GM19468 (cell line): ENCODE results near the gene PPFIA1.
"Not testable (repeated sequence)": the region's sequence is repeated elsewhere in the genome, so short reads cannot be mapped to it uniquely, and the experiment has no call there.

ENCODE experiments used
- ATAC-seq: cut with Tn5 transposase; IDR thresholded peaks from one replicate; pipeline ENCODE4 v1.9.1; 2021; ENCODE audit warnings: mild to moderate bottlenecking, moderate library complexity, moderate number of reproducible peaks; ENCODE audit not compliant: unreplicated experiment; ENCODE audit errors: extremely low read depth

Gene PPFIA1

DNA sequence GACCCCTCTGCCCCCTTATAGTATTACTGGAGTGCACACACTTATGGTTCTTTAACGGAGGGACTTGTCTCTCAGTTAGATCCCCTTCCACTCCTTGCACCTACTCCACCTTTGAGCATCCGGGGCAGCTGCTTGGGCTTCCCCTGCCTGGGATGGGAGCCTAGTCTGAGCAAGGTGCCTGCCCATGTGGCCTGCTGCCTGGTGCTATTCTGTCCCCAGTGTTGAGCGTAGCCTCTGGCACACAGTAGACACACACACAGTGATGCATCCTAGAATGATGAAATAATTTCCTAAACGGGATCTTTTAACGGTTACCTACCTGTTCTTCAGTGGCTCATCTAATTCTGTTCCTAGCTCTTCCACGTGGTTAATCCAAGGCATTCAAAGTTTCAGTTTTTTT, 22.4 kb downstream of the PPFIA1 start:
- ATAC-seq = no peak

DNA sequence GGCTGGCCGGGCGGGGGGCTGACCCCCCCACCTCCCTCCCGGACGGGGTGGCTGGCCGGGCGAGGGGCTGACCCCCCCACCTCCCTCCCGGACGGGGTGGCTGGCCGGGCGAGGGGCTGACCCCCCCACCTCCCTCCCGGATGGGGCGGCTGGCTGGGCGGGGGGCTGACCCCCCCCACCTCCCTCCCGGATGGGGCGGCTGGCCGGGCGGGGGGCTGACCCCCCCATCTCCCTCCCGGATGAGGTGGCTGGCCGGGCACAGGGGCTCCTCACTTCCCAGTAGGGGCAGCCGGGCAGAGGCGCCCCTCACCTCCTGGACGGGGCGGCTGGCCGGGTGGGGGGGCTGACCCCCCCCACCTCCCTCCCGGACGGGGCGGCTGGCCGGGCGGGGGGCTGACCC, 24.7 kb downstream of the PPFIA1 start:
- ATAC-seq = not testable (repeated sequence)

DNA sequence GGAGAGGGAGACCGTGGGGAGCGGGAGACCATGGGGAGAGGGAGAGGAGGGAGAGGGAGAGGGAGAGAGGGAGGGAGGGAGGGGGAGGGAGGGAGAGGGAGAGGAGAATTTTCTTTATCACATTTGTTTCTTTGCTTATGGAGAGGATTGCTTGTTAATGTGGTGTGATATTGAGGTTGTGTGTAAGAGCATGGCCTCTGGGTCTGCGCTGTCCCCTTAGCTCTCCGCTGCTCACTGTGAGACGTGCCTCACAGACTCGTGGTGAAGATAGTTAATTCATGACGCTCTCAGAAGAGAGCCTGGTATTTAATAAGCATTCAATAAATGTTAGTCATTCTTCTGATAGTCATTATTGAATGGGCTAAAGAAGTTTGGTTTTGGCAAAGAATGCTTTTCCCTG, 26.2 kb downstream of the PPFIA1 start:
- ATAC-seq = no peak

DNA sequence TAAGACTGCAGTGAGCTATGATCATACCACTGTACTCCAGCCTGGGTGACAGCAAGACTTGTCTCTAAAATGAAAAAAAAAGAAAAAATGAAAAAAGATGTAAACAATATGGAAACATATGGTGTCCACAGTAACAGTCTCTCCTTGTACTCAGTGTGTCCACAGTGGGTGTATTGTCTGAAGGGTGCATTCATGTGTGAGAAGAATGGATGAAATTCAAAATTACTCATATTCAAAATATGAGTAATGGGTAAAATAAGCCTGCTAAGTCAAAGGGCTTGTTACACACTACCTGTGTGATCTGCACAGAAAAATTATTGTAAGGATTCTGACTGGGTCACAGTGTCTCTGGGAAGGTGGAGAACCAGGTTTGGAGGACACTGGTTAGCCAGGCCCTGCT, 26.9 kb downstream of the PPFIA1 start:
- no peak for ATAC-seq

DNA sequence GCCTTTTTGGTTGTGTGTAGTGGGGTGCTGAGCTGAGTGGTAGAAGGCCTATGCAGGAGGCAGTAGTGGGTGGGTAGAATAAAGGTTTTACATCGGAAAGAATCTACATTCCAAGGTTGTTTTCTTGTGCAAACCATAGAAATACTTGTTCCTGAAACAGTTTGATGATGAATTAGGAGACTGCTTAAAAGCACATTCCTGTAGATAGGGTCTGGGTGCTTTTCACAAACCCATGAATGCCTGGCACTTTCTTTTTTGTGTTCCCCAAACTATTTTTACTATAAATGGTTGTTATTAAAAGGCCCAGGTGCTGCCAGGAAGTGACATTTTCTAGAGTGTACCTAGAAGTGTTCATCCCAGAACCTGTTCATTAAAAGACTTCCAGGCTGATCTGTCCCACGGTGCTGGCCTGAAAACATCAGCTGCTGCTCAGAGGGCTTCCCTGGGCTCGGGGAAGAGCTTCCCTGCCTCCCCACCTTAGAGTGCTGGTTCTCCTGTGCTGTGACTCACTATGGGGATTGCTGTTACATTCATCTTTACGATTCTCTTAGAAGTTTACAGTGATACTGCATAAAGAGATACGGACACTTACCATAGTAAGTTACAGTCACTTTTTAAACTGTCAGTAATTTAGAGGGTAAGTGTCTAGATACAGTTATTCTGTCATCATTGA, 27.9 kb downstream of the PPFIA1 start:
- no peak for ATAC-seq

DNA sequence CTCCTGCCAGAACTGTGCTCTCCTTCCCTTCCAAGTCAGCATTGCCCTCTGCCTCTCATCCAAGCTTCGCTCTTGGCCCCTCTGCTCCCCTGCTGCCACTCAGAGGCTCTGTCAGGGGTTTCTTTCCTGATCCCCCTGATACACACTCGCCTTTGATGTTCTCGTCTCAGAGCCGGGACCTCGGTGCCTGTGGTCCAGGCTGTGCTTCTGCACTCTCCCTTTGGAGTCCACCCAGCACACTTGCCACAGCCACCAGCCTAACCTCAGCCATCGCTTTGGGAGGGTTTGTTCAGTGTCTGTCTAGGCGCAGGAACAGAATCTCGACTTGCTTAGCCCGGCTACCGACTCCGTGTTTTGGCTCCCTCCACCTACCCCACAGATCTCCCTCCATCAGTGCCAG, 29.1 kb downstream of the PPFIA1 start:
- ATAC-seq = no peak

DNA sequence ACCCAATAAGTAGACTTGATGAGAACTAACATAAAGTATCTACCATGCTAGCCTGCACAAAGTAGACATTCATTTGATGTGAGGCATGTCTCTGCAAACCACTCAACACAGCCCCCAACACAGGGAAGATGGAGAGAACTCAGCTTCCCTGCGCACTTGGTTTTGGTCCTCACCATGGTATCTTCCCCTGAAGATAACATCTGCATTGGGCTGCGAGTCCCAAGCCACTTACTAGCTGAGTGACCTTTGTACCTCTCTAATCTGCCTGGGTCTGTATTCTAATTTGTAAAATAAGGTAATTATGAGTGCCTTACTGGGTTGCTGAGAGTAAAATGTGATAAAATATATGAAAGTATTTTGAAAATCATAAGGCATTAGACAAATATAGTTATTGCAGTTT, 30.7 kb downstream of the PPFIA1 start:
- no peak for ATAC-seq

DNA sequence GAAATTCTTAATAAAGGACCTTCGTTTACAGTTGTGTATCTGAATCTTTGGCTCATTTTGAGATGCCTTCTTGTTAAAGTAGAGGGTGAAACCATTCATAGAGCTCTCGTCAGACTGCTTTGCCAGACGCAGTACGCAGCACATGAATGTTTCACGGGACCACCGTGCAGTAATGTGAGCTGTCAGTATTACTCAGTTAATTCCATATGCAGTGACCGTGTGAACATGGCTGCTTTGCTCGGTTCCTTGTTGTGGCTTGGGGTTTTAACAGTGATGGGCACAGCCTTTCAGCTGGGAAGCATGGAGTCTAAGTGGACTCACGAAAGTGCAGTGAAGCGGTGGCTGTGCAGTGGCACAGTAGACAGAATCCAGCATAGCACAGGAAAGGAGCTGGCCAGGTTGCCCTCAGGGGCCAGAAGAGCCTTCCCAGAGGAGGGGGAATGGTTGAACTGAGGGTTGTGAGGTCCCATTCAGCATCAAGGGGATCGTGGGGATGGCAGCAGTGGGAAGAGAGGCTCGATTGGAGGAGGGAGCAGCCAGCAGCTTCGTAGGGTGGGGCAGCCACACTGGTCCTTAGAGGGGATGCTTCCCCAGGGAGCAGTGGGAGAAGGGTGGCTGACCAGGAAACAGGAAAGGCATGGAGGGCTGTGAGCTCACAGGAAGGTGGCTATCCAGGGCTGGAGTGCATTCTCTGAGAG, 31.4 kb downstream of the PPFIA1 start:
- ATAC-seq = no peak

DNA sequence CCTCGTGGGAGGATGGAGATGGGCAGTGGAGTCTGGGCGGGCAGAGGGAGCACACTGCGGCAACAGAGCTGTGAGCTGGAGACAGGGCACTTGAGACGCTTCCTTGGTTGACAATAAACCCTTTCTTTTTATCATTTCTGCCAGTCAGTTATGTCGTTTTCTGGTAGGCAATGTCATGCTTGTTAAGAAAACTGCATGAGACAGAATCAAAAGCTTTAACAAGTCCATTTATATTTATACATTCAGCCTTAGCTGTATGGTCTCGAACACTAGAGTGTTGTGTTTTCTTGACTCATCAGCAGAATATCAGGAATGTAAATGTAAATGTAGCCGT, 31.9 kb downstream of the PPFIA1 start:
- ATAC-seq = no peak

DNA sequence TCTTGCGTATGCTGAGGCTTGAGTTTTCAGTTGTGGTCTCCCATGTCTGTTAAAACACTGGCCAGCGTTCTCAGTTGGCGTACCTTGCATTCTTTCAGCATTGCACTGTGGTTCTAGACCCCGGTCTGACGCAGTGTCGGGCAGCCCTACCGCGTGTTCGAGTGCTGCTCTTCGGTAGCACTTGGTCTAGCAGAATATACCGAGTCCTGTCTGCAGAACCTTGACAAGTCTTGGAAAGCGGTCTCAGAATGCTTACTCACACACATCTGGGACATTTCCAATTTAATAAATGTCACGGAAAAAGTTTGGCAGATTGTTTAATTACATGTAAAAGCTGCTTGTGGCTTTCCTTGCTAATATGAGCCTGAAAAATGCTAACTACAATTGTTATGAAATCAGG, 32.6 kb downstream of the PPFIA1 start:
- ATAC-seq = no peak

DNA sequence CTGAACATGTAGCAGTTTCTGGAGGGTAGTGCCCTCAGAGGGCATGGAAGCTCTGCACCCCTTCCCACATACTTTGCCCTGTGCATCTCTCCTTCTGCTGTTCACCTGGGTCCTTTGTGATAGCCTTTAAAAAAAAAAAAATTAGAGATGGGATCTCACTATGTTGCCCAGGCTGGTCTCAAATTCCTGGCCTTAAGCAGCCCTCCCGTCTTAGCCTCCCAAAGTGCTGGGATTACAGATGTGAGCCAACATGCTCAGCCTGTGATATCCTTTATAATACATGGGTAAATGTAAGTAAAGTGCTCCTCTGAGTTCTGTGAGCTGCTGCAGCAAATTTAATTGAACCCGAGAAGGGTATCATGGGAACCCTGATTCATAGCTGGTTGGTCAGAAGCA, 33.7 kb downstream of the PPFIA1 start:
- no peak for ATAC-seq

DNA sequence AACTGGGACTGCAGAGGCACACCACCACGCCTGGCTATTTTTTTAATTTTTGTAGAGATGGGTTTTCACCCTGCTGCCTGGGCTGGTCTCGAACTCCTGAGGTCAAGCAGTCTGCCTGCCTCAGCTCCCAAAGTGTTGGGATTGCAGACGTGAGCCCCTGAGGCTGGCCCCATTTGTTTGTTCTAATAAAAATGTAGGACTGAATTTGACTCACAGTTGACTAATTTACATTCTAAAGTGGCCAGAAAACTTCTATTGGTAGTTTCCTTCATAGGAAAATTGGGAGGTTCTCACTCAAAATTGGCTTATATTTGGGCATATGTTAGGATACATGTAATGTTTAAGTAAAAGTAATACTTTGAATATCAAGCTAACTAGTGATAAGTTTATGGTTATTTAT, 35.0 kb downstream of the PPFIA1 start:
- ATAC-seq = no peak

DNA sequence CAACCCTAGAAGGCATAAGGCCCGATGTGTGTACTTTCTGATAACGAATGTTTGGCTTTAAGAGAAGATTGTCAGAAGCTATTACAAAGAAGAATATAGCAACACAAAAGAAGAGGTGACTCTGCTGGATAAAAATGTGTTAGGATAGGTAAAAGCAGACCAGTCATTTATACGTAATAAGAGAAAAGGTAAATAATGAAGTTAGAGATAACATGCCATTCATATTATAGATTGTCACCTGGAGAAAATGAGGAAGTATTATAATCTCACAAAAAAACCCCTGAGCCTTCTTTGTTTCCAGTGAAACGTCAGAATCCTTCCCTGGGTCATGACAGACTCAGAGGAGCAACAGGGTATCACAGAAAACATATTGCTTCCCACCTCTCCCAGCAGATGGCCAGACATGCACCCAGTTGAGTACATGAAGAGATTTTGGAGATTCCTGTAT, 36.1 kb downstream of the PPFIA1 start:
- ATAC-seq = no peak

DNA sequence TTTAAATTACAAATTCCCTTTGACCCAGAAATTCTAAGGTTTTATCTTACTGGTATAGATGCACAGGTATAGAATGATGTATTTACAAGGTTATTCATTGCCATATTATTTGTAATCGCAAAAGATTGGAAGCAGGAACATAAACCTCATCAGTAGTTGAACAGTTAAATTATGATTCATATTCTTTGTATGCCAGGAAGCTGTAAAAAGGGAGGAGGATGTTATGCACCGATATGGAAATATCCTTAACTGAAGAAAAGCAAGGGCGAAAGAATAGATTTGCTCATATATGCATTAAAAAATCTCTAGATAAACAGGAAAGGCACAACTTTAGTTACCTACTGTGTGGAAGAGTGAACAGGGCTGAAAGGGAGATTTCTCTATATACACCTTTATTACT, 36.7 kb downstream of the PPFIA1 start:
- no peak for ATAC-seq

DNA sequence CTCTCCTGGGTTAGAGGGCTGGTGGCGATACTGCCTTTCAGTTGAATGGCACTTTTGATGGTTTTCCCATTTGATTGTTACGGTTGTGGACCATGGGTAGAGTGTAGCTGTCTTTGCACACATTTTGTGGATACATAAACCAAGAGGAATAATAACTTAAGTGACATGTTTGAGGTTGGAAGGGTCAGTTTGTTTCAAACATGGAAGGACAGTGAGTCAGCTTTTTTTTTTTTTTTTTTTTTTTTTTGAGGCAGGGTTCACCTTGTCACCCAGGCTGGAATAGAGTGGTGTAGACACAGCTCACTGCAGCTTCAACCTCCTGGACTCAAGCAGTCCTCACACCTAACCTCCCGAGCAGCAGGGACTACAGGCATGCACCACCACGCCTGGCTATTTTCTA, 41.1 kb downstream of the PPFIA1 start:
- no peak for ATAC-seq

DNA sequence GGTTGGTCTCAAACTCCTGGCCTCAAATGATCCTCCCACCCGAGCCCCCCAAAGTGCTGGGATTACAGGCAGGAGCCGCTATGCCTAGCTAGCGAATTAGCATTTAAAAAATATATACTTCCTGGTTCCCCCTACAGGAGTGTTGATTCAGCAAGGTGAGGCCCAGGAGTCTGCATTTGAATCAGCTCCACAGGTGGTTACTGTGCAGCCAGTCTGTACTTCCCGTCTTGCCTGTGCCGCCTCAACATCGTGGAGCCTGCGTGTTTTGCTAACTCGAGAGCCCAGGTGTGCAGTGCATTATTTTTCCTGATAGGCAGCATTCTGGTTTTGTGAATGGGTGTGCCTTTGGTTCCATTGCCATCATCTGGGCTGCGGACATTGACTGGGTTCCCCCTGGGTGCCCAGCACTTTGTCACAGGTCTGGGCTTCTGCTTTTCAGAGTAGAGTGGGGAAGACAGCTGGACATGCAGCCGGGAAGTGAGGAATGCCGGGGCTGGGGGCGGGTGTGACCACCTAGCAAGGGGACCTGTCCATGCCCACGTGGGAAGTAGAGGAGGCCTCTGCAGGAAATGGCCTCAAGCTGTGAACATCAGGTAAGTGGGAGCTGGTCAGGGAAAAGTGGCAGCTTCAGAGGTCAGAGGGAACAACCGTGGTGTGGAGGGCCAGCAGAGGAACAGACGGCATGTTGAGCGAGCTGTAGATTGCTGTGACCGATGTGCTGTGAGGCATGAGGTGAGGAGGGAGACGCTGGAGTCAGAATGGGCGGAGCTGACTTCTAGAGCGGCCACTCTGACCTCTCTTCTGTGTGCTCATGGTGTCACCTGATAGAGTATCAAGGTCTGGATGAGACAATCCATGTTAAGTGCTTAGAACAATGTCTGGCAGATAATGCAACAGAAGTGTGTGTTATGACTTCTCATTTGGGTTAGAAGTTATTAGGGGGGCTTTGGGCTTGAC, 42.2 kb downstream of the PPFIA1 start:
- ATAC-seq = no peak

DNA sequence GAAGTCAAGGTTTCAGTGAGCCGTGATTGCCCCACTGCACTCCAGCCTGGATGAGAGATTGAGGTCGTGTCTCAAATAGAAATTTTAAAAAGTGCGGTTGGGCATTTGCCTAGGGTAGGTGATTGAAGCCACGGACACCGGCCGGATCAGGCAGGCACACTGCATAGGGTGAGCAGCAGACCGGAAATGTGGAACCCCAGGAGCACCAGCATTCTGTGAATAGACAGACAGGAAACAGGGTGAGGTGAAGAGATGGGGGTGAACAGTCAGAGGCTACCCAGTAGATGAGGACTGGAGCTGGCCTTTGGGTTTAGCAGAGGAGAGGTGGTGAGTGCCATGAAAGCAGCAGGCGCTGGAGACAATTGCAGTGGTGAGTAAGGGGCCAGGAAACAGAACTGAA, 43.5 kb downstream of the PPFIA1 start:
- no peak for ATAC-seq

DNA sequence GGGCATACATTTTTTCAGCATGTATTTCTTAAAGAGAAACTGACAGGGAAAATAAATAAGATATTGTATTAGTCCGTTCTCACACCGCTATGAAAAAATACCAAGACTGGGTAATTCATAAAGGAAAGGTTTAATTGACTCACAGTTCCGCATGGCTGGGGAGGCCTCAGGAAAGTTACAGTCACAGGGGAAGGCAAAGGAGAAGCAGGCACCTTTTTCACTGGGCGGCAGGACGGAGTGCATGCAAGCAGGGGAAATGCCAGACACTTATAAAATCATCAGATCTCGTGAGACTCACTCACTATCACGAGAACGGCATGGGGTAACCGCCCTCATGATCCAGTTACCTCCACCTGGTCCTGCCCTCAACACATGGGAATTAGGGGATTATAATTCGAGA, 44.2 kb downstream of the PPFIA1 start:
- no peak for ATAC-seq

DNA sequence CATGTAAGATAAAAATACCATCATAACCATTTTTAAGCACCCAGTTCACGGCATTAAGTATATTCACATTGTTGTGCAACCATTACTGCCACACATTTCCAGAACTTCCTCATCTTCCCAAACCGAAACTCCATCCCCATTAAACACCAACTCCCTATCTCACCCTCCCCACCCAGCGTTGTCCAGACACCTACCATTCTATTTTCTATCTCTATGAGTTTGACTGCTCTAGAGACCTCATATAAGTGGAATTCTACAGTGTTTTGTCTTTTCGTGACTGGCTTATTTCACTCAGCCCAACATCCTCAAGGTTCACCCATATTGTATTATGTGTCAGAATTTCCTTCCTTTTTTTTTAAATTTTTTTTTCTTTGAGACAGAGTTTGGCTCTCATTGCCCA, 45.2 kb downstream of the PPFIA1 start:
- no peak for ATAC-seq

DNA sequence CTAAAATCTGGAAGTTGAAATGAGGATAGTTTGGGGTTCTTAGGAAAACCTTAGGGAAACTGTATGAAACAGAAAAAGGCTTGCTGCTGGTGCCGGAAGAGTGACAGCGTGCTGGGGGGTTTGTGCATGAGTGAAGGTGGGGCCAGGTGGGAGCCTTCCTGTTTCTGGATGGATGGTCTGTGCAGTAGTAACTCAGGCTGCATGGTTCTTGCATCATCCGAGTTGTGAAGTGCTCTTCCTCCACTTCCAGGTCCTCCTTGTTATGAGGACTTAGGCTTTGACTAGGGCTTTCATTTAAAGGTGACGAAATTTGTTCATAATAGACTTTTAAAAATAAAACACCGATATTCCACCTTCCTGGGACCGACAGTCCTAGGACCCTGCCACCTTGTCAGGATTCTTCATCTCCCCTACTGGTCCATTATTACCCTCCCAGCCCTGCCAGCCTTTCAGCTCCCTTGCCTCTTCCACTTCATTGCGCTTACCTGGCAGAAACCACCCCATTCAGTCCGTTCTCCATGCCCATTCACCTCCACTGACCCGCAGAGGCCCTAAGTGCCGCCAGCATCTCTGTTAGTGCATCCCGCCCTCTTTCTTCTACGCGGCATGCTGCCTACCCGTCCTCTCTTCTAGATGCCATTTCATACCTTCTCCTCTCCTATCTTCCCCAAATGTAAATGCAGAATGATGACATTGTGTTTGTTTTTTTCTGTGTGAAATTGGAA, 47.3 kb downstream of the PPFIA1 start:
- ATAC-seq = no peak
